DMS153 (cell line): ENCODE results near the gene ABHD12.
A peak's percentile ranks its signal among the peaks of the same experiment; 100 is the strongest.
"Not testable (repeated sequence)": the region's sequence is repeated elsewhere in the genome, so short reads cannot be mapped to it uniquely, and the experiment has no call there.

Experiments used
- DNase-seq: peaks from one replicate; lab custom pipeline; 2025; lab: John Stamatoyannopoulos, UW

ABHD12 gene

GRCh38 chr20:25390538-25391528 lies at the start of gene ABHD12:
ABHD12 (minus strand) TSS chr20:25390835; CDS start chr20:25390703, 132 bp downstream.
- peak; percentile 91 for DNase-seq

GRCh38 chr20:25439328-25439727 lies 48.7 kb upstream of the ABHD12 start:
- DNase-seq = no peak

GRCh38 chr20:25437153-25437581 lies 46.5 kb upstream of the ABHD12 start:
- no peak for DNase-seq

- no peak for DNase-seq
These were observed 33.9 kb upstream of the ABHD12 start for GRCh38 chr20:25424536-25424935.

- DNase-seq = no peak
These were observed 31.4 kb upstream of the ABHD12 start for GRCh38 chr20:25422032-25422431.

- DNase-seq = no peak
These were observed 30.5 kb upstream of the ABHD12 start for GRCh38 chr20:25421102-25421501.

- no peak for DNase-seq
These were observed 28.1 kb upstream of the ABHD12 start for GRCh38 chr20:25418776-25419175.

GRCh38 chr20:25408890-25409289 lies 18.3 kb upstream of the ABHD12 start:
- no peak for DNase-seq

GRCh38 chr20:25408170-25408547 lies 17.5 kb upstream of the ABHD12 start:
- no peak for DNase-seq

GRCh38 chr20:25407311-25408169 lies 16.9 kb upstream of the ABHD12 start, which contains the start of gene GINS1:
GINS1 (plus strand) TSS chr20:25407673; CDS start chr20:25407821, 148 bp downstream.
- DNase-seq = peak; percentile 73

GRCh38 chr20:25402583-25402982 lies 11.9 kb upstream of the ABHD12 start:
- no peak for DNase-seq

GRCh38 chr20:25400291-25400732 lies 9.7 kb upstream of the ABHD12 start:
- DNase-seq = not testable (repeated sequence)

GRCh38 chr20:25399037-25399430 lies 8.4 kb upstream of the ABHD12 start:
- DNase-seq = peak; percentile 64

GRCh38 chr20:25398376-25399036 lies 7.9 kb upstream of the ABHD12 start:
- no peak for DNase-seq

GRCh38 chr20:25397821-25398220 lies 7.2 kb upstream of the ABHD12 start:
- peak; percentile 33 for DNase-seq

GRCh38 chr20:25397096-25397495 lies 6.5 kb upstream of the ABHD12 start:
- no peak for DNase-seq

GRCh38 chr20:25394996-25395395 lies 4.4 kb upstream of the ABHD12 start:
- DNase-seq = no peak

- no peak for DNase-seq
These were observed 3.6 kb upstream of the ABHD12 start for GRCh38 chr20:25394276-25394675.

GRCh38 chr20:25389858-25390537 lies 637 bp downstream of the ABHD12 start:
- no peak for DNase-seq

- DNase-seq = no peak
These were observed 1.2 kb downstream of the ABHD12 start for GRCh38 chr20:25389401-25389857.

GRCh38 chr20:25382704-25383370 lies 7.8 kb downstream of the ABHD12 start:
- DNase-seq = no peak
